ENCODE measurements around the gene COX6B1. TPM values are rescaled to one million over a fixed set of nuclear protein-coding genes. Genes with fewer than 3 reads are reported as not detected.
A peak's percentile ranks its signal among the peaks of the same experiment; 100 is the strongest.

The COX6B1 gene
- total and polyA plus RNA-seq, 3 experiments from 2014 or later = 433 to 753 (median 452) TPM

- CTCF ChIA-PET = interaction anchor here (1.5 kb wide), 1 partner anchor 39 kb away, joined by 3 read pairs; no protein-coding TSS in a partner anchor
Observed at GRCh38 chr19:35655600-35655999, 7.5 kb downstream of the COX6B1 start.

GRCh38 chr19:35656700-35657099, 8.6 kb downstream of the COX6B1 start:
- ChIA-PET CTCF (no interaction called here), POLR2A (no interaction called here)
- H3K36me3 ChIP-seq (ENCODE audit: insufficient read depth, low read length) = peaks cover 32% of the 10 kb centered on the region
- no peaks in the 10 kb centered on the region for H3K4me1 ChIP-seq (ENCODE audit: insufficient read depth, low read length)
- no peaks in the 10 kb centered on the region for H3K27me3 Mint-ChIP-seq
- H3K36me3 Mint-ChIP-seq = peaks cover 0 to 74% (median 14%) of the 10 kb centered on the region in 3 donors
- H3K4me3 ChIP-seq (ENCODE audit: low read length) = no peak overlapping the region
- no peak overlapping the region for H3K27ac Mint-ChIP-seq
- no peaks in the 10 kb centered on the region for H3K27me3 ChIP-seq (ENCODE audit: insufficient read depth, low read length, poor library complexity, severe bottlenecking)
- H3K9me3 Mint-ChIP-seq = no peaks in the 10 kb centered on the region
- DNase-seq = no peak
- H3K9me3 ChIP-seq (ENCODE audit: low read length) = no peaks in the 10 kb centered on the region
- no peak overlapping the region for H3K4me3 Mint-ChIP-seq
- H3K4me1 Mint-ChIP-seq = peaks cover 9 to 23% (median 17%) of the 10 kb centered on the region in 3 donors
- no peak overlapping the region for H3K27ac ChIP-seq (ENCODE audit: low read depth, low read length)

More at GRCh38 chr19:35655600-35655999, 7.5 kb downstream of the COX6B1 start:
- Histone ChIP-seq H3K27me3 (ENCODE audit: insufficient read depth, low read length, poor library complexity, severe bottlenecking) (no peaks in the 10 kb centered on the region), H3K4me3 (ENCODE audit: low read length) (no peak overlapping the region), H3K9me3 (ENCODE audit: low read length) (no peaks in the 10 kb centered on the region), H3K36me3 (ENCODE audit: insufficient read depth, low read length) (peaks cover 32% of the 10 kb centered on the region), H3K4me1 (ENCODE audit: insufficient read depth, low read length) (peaks cover 5% of the 10 kb centered on the region), H3K27ac (ENCODE audit: low read depth, low read length) (no peak overlapping the region)
- no peak overlapping the region for H3K4me3 Mint-ChIP-seq
- H3K27me3 Mint-ChIP-seq = no peaks in the 10 kb centered on the region
- POLR2A ChIA-PET = no interaction called here
- H3K36me3 Mint-ChIP-seq = peaks cover 0 to 77% (median 18%) of the 10 kb centered on the region in 3 donors
- H3K27ac Mint-ChIP-seq = peak overlapping the region in 1 of 8 donors; percentile 5
- H3K9me3 Mint-ChIP-seq = no peaks in the 10 kb centered on the region
- no peak for DNase-seq
- H3K4me1 Mint-ChIP-seq = peaks cover 16 to 34% (median 24%) of the 10 kb centered on the region in 3 donors

GRCh38 chr19:35657904-35658700, 10.0 kb downstream of the COX6B1 start:
- no peak overlapping the region for H3K4me3 Mint-ChIP-seq
- H3K36me3 Mint-ChIP-seq = peaks cover 0 to 77% (median 11%) of the 10 kb centered on the region in 3 donors
- peaks cover 32% of the 10 kb centered on the region for H3K36me3 ChIP-seq (ENCODE audit: insufficient read depth, low read length)
- ChIA-PET POLR2A (no interaction called here), CTCF (no interaction called here)
- peak overlapping the region in 1 of 8 donors; percentile 72 for H3K27ac Mint-ChIP-seq
- H3K27me3 Mint-ChIP-seq = no peaks in the 10 kb centered on the region
- H3K4me1 ChIP-seq (ENCODE audit: insufficient read depth, low read length) = no peaks in the 10 kb centered on the region
- DNase-seq = no peak
- H3K9me3 Mint-ChIP-seq = no peaks in the 10 kb centered on the region
- no peak overlapping the region for H3K27ac ChIP-seq (ENCODE audit: low read depth, low read length)
- no peaks in the 10 kb centered on the region for H3K27me3 ChIP-seq (ENCODE audit: insufficient read depth, low read length, poor library complexity, severe bottlenecking)
- H3K9me3 ChIP-seq (ENCODE audit: low read length) = no peaks in the 10 kb centered on the region
- H3K4me3 ChIP-seq (ENCODE audit: low read length) = no peak overlapping the region
- H3K4me1 Mint-ChIP-seq = peaks cover 9 to 18% (median 17%) of the 10 kb centered on the region in 3 donors

GRCh38 chr19:35661995-35662340, 13.8 kb downstream of the COX6B1 start:
- ChIA-PET CTCF (no interaction called here), POLR2A (interaction anchor here (0.6 kb wide), 1 partner anchor 27 kb away, joined by 3 read pairs; no protein-coding TSS in a partner anchor)
- Histone ChIP-seq H3K4me1 (ENCODE audit: insufficient read depth, low read length) (no peaks in the 10 kb centered on the region), H3K27ac (ENCODE audit: low read depth, low read length) (no peak overlapping the region), H3K36me3 (ENCODE audit: insufficient read depth, low read length) (peaks cover 9% of the 10 kb centered on the region), H3K27me3 (ENCODE audit: insufficient read depth, low read length, poor library complexity, severe bottlenecking) (no peaks in the 10 kb centered on the region), H3K4me3 (ENCODE audit: low read length) (no peak overlapping the region), H3K9me3 (ENCODE audit: low read length) (no peaks in the 10 kb centered on the region)
- Mint-ChIP-seq H3K27ac (no peak overlapping the region), H3K9me3 (no peaks in the 10 kb centered on the region), H3K27me3 (no peaks in the 10 kb centered on the region), H3K36me3 (peaks cover 0 to 55% (median 9%) of the 10 kb centered on the region in 3 donors), H3K4me1 (peaks cover 0 to 6% (median 1%) of the 10 kb centered on the region in 3 donors), H3K4me3 (no peak overlapping the region)
- DNase-seq = no peak

- CTCF ChIA-PET = no interaction called here
- H3K27me3 Mint-ChIP-seq = no peaks in the 10 kb centered on the region
- POLR2A ChIA-PET = no interaction called here
- Histone ChIP-seq H3K27ac (ENCODE audit: low read depth, low read length) (no peak overlapping the region), H3K36me3 (ENCODE audit: insufficient read depth, low read length) (no peaks in the 10 kb centered on the region), H3K4me1 (ENCODE audit: insufficient read depth, low read length) (no peaks in the 10 kb centered on the region), H3K27me3 (ENCODE audit: insufficient read depth, low read length, poor library complexity, severe bottlenecking) (no peaks in the 10 kb centered on the region), H3K9me3 (ENCODE audit: low read length) (no peaks in the 10 kb centered on the region), H3K4me3 (ENCODE audit: low read length) (no peak overlapping the region)
- no peak overlapping the region for H3K4me3 Mint-ChIP-seq
- peak overlapping the region in 1 of 8 donors; percentile 58 for H3K27ac Mint-ChIP-seq
- H3K9me3 Mint-ChIP-seq = no peaks in the 10 kb centered on the region
- no peak for DNase-seq
- H3K4me1 Mint-ChIP-seq = peaks cover 0 to 1% (median 0%) of the 10 kb centered on the region in 3 donors
- peaks cover 0 to 37% (median 2%) of the 10 kb centered on the region in 3 donors for H3K36me3 Mint-ChIP-seq
Observed at GRCh38 chr19:35663981-35664380, 15.9 kb downstream of the COX6B1 start.

- peaks cover 5% of the 10 kb centered on the region for H3K27me3 ChIP-seq (ENCODE audit: insufficient read depth, low read length, poor library complexity, severe bottlenecking)
- Mint-ChIP-seq H3K9me3 (peaks cover 0 to 2% (median 0%) of the 10 kb centered on the region in 5 donors), H3K36me3 (peaks cover 0 to 29% (median 0%) of the 10 kb centered on the region in 3 donors), H3K27me3 (peaks cover 6 to 10% of the 10 kb centered on the region in 2 donors), H3K4me1 (no peaks in the 10 kb centered on the region), H3K27ac (no peak overlapping the region), H3K4me3 (no peak overlapping the region)
- ChIA-PET CTCF (no interaction called here), POLR2A (no interaction called here)
- DNase-seq = no peak
- H3K4me3 ChIP-seq (ENCODE audit: low read length) = no peak overlapping the region
- no peaks in the 10 kb centered on the region for H3K4me1 ChIP-seq (ENCODE audit: insufficient read depth, low read length)
- H3K9me3 ChIP-seq (ENCODE audit: low read length) = no peaks in the 10 kb centered on the region
- no peaks in the 10 kb centered on the region for H3K36me3 ChIP-seq (ENCODE audit: insufficient read depth, low read length)
- no peak overlapping the region for H3K27ac ChIP-seq (ENCODE audit: low read depth, low read length)
Observed at GRCh38 chr19:35665157-35665556, 17.0 kb downstream of the COX6B1 start.

GRCh38 chr19:35665604-35666003, 17.5 kb downstream of the COX6B1 start:
- Histone ChIP-seq H3K27ac (ENCODE audit: low read depth, low read length) (no peak overlapping the region), H3K4me1 (ENCODE audit: insufficient read depth, low read length) (no peaks in the 10 kb centered on the region), H3K4me3 (ENCODE audit: low read length) (no peak overlapping the region), H3K36me3 (ENCODE audit: insufficient read depth, low read length) (no peaks in the 10 kb centered on the region), H3K9me3 (ENCODE audit: low read length) (no peaks in the 10 kb centered on the region), H3K27me3 (ENCODE audit: insufficient read depth, low read length, poor library complexity, severe bottlenecking) (peaks cover 5% of the 10 kb centered on the region)
- no peak overlapping the region for H3K27ac Mint-ChIP-seq
- peaks cover 7 to 11% of the 10 kb centered on the region in 2 donors for H3K27me3 Mint-ChIP-seq
- H3K4me1 Mint-ChIP-seq = no peaks in the 10 kb centered on the region
- DNase-seq = no peak
- H3K36me3 Mint-ChIP-seq = peaks cover 0 to 25% (median 0%) of the 10 kb centered on the region in 3 donors
- POLR2A ChIA-PET = no interaction called here
- no peak overlapping the region for H3K4me3 Mint-ChIP-seq
- peaks cover 0 to 2% (median 0%) of the 10 kb centered on the region in 5 donors for H3K9me3 Mint-ChIP-seq
- CTCF ChIA-PET = no interaction called here

GRCh38 chr19:35666251-35666913, 18.3 kb downstream of the COX6B1 start, which contains the start of gene UPK1A:
TSS of gene UPK1A (plus strand) at chr19:35666517. CDS start at chr19:35666813, 296 bp downstream.
- no peaks in the 10 kb centered on the region for H3K36me3 ChIP-seq (ENCODE audit: insufficient read depth, low read length)
- H3K4me1 ChIP-seq (ENCODE audit: insufficient read depth, low read length) = no peaks in the 10 kb centered on the region
- Mint-ChIP-seq H3K4me3 (no peak within 1 kb of the TSS), H3K9me3 (peaks cover 0 to 2% (median 0%) of the 10 kb centered on the region in 5 donors), H3K27me3 (peaks cover 10 to 16% of the 10 kb centered on the region in 2 donors), H3K4me1 (no peaks in the 10 kb centered on the region), H3K36me3 (peaks cover 0 to 21% (median 0%) of the 10 kb centered on the region in 3 donors), H3K27ac (peak within 1 kb of the TSS in 2 of 8 donors; percentile 54 to 69)
- DNase-seq = no peak
- ChIA-PET CTCF (no interaction called here), POLR2A (no interaction called here)
- H3K4me3 ChIP-seq (ENCODE audit: low read length) = no peak within 1 kb of the TSS
- H3K27ac ChIP-seq (ENCODE audit: low read depth, low read length) = no peak within 1 kb of the TSS
- H3K27me3 ChIP-seq (ENCODE audit: insufficient read depth, low read length, poor library complexity, severe bottlenecking) = peaks cover 5% of the 10 kb centered on the region
- H3K9me3 ChIP-seq (ENCODE audit: low read length) = no peaks in the 10 kb centered on the region

Data from CD8-positive, alpha-beta memory T cell (primary cell).